ENCODE measurements around the gene CHMP5. TPM values are rescaled to one million over a fixed set of nuclear protein-coding genes. Genes with fewer than 3 reads are reported as not detected.

CHMP5 gene
- total RNA-seq, 2 donors from 2014 or later: 50.0 to 55.9 TPM

DNA sequence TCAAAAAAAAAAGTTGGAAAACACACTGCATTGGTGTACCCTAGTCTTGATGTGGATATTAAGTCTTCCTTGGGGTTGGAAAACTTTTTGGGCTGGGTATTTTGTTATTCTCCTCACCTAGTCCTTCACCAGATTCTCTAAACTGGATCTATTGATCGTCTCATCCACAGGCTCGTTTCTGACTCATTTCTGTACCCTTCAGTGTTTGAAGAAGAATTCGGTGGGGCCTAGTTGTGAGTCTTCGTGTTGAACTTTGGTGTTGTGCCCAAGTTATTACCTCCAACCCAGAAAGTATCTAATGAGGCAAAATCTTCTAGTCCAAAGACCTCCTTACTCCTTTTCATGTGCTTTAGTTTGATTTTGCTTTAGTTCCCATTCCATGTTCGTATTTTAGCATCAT lies 27.1 kb downstream of the CHMP5 start:
- Histone ChIP-seq H3K4me3 (peak overlapping the region; percentile 94), H3K27ac (no peak overlapping the region), H3K4me1 (ENCODE audit: control insufficient read depth in 1 of 2, low read depth in 2 of 2) (peaks cover 12 to 51% of the 10 kb centered on the region in 2 donors), H3K36me3 (peaks cover 17% of the 10 kb centered on the region), H3K27me3 (replicated peaks; ENCODE audit: insufficient read depth) (no peaks in the 10 kb centered on the region), H3K9me3 (no peaks in the 10 kb centered on the region)
- ATAC-seq (ENCODE audit: insufficient number of reproducible peaks, low FRiP score, low read depth) (no peak), DNase-seq (ENCODE audit: low spot score) (no peak)
- TF ChIP-seq, protein P1, sequence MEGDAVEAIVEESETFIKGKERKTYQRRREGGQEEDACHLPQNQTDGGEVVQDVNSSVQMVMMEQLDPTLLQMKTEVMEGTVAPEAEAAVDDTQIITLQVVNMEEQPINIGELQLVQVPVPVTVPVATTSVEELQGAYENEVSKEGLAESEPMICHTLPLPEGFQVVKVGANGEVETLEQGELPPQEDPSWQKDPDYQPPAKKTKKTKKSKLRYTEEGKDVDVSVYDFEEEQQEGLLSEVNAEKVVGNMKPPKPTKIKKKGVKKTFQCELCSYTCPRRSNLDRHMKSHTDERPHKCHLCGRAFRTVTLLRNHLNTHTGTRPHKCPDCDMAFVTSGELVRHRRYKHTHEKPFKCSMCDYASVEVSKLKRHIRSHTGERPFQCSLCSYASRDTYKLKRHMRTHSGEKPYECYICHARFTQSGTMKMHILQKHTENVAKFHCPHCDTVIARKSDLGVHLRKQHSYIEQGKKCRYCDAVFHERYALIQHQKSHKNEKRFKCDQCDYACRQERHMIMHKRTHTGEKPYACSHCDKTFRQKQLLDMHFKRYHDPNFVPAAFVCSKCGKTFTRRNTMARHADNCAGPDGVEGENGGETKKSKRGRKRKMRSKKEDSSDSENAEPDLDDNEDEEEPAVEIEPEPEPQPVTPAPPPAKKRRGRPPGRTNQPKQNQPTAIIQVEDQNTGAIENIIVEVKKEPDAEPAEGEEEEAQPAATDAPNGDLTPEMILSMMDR (IDR thresholded peaks at IDR 0.05): no peak

DNA sequence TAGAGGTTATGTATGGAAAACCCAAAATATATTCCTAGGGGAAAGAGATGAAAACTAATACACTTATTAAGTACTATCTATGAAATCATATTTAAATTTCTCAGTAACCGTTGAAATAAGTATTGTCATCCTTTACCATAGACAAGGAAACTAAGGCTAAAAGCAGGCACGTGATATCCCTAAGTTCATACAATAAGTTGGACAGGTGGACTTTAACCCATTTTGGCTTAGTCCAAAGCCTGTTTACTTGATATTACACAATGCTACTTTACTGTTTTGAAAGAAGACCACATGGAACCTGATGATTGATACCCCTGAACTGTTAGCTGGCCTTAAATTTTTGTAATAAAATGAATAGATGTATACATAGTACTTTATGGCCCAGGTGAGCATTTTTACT lies 28.9 kb downstream of the CHMP5 start:
- no peak for DNase-seq (ENCODE audit: low spot score)
- H3K4me3 ChIP-seq: no peak overlapping the region
- H3K36me3 ChIP-seq: peaks cover 29% of the 10 kb centered on the region
- no peak for ATAC-seq (ENCODE audit: insufficient number of reproducible peaks, low FRiP score, low read depth)
- H3K27ac ChIP-seq: no peak overlapping the region
- peaks cover 20 to 69% of the 10 kb centered on the region in 2 donors for H3K4me1 ChIP-seq (ENCODE audit: control insufficient read depth in 1 of 2, low read depth in 2 of 2)
- TF ChIP-seq, protein P1 (IDR thresholded peaks at IDR 0.05): no peak
- no peaks in the 10 kb centered on the region for H3K9me3 ChIP-seq
- no peaks in the 10 kb centered on the region for H3K27me3 ChIP-seq (replicated peaks; ENCODE audit: insufficient read depth)

DNA sequence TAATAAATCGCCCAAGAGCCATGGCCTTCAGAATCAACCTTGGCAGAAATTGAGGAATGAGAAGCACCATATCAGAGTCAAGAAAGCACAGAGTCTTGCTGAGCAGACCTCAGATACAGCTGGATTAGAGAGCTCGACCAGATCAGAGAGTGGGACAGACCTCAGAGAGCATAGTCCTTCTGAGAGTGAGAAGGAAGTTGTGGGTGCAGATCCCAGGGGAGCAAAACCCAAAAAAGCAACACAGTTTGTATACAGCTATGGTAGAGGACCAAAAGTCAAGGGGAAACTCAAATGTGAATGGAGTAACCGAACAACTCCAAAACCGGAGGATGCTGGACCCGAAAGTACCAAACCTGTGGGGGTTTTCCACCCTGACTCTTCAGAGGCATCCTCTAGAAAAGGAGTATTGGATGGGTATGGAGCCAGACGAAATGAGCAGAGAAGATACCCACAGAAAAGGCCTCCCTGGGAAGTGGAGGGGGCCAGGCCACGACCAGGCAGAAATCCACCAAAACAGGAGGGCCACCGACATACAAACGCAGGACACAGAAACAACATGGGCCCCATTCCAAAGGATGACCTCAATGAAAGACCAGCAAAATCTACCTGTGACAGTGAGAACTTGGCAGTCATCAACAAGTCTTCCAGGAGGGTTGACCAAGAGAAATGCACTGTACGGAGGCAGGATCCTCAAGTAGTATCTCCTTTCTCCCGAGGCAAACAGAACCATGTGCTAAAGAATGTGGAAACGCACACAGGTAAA lies 30.0 kb downstream of the CHMP5 start:
- H3K9me3 ChIP-seq: no peaks in the 10 kb centered on the region
- H3K27me3 ChIP-seq (replicated peaks; ENCODE audit: insufficient read depth): no peaks in the 10 kb centered on the region
- no peak overlapping the region for H3K27ac ChIP-seq
- H3K4me1 ChIP-seq (ENCODE audit: control insufficient read depth in 1 of 2, low read depth in 2 of 2): peaks cover 22 to 70% of the 10 kb centered on the region in 2 donors
- TF ChIP-seq, protein P1 (IDR thresholded peaks at IDR 0.05): no peak
- peaks cover 35% of the 10 kb centered on the region for H3K36me3 ChIP-seq
- DNase-seq (ENCODE audit: low spot score): no peak
- no peak overlapping the region for H3K4me3 ChIP-seq
- ATAC-seq (ENCODE audit: insufficient number of reproducible peaks, low FRiP score, low read depth): no peak

DNA sequence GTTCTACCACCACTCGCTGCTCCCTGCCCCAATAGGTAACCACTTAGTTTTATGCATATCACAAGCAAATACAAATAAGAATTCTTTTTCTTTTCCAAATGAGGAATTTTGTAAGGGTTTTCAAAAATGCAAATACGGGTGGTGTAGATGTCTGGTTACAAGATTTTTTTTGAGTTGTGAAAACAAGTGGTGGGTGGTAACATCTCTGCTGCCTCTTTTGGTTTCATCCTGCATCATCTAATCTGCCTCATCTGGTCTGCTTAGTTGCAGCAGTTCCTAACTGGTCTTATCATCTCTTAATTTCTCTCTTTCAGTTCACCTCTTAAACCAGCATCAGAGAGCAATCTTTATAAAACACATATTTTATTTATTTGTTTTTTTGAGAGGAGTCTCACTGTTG lies 30.7 kb downstream of the CHMP5 start:
- Histone ChIP-seq H3K36me3 (peaks cover 35% of the 10 kb centered on the region), H3K9me3 (no peaks in the 10 kb centered on the region), H3K4me3 (no peak overlapping the region), H3K27ac (no peak overlapping the region), H3K4me1 (ENCODE audit: control insufficient read depth in 1 of 2, low read depth in 2 of 2) (peaks cover 22 to 70% of the 10 kb centered on the region in 2 donors), H3K27me3 (replicated peaks; ENCODE audit: insufficient read depth) (no peaks in the 10 kb centered on the region)
- DNase-seq (ENCODE audit: low spot score) (no peak), ATAC-seq (ENCODE audit: insufficient number of reproducible peaks, low FRiP score, low read depth) (no peak)
- TF ChIP-seq, protein P1 (IDR thresholded peaks at IDR 0.05): no peak

DNA sequence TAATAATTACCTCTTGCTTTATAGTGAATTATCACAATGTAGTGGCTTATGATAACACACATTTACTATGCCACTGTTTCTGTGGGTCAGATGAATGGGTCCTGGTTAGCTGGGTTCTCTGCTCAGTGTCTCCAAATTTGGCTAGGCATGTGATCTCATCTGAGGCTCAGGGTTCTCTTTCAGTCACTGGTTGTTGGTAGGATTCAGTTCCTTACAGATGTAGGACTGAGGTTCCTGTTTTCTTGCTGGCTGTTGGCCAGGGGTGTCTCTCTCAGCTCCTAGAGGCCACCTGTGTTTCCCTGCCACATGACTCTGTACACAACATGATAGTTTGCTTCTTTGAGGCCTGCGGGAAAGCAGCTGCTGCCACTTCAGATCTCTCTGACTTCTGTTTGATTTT lies 32.6 kb downstream of the CHMP5 start:
- TF ChIP-seq, protein P1 (IDR thresholded peaks at IDR 0.05): no peak
- no peaks in the 10 kb centered on the region for H3K9me3 ChIP-seq
- no peak overlapping the region for H3K4me3 ChIP-seq
- H3K36me3 ChIP-seq: peaks cover 44% of the 10 kb centered on the region
- ATAC-seq (ENCODE audit: insufficient number of reproducible peaks, low FRiP score, low read depth) (no peak), DNase-seq (ENCODE audit: low spot score) (no peak)
- no peaks in the 10 kb centered on the region for H3K27me3 ChIP-seq (replicated peaks; ENCODE audit: insufficient read depth)
- peaks cover 22 to 54% of the 10 kb centered on the region in 2 donors for H3K4me1 ChIP-seq (ENCODE audit: control insufficient read depth in 1 of 2, low read depth in 2 of 2)
- no peak overlapping the region for H3K27ac ChIP-seq
